HEK293 (cell line): ENCODE results near the gene FHAD1.

Experiments used
- ZNF211 ChIP-seq: fragments of 450-650 bp; formaldehyde crosslinking; IDR thresholded peaks from 2 replicates; pipeline ENCODE4 v1.5.1; 2016; ENCODE audit warnings: low read depth, missing biosample characterization, missing genetic modification characterization
- ZNF350 ChIP-seq: fragments of 450-650 bp; formaldehyde crosslinking; IDR thresholded peaks from 2 replicates; pipeline ENCODE4 v1.5.0; 2017; ENCODE audit warnings: missing biosample characterization, mild to moderate bottlenecking, missing genetic modification characterization
- TF ChIP-seq, protein P1 (sequence below): fragments of 450-650 bp; formaldehyde crosslinking; IDR thresholded peaks from 2 replicates; pipeline ENCODE4 v1.5.1; 2016; ENCODE audit warnings: missing biosample characterization, missing genetic modification characterization
- TF ChIP-seq, protein P2 (sequence below): fragments of 450-650 bp; formaldehyde crosslinking; IDR thresholded peaks from 2 replicates; pipeline ENCODE4 v1.5.1; 2016; ENCODE audit warnings: missing biosample characterization, missing genetic modification characterization
- TF ChIP-seq, protein P3 (sequence below): fragments of 450-650 bp; formaldehyde crosslinking; IDR thresholded peaks from 2 replicates; pipeline ENCODE4 v1.5.1; 2016; ENCODE audit warnings: missing biosample characterization, missing genetic modification characterization

DNA sequence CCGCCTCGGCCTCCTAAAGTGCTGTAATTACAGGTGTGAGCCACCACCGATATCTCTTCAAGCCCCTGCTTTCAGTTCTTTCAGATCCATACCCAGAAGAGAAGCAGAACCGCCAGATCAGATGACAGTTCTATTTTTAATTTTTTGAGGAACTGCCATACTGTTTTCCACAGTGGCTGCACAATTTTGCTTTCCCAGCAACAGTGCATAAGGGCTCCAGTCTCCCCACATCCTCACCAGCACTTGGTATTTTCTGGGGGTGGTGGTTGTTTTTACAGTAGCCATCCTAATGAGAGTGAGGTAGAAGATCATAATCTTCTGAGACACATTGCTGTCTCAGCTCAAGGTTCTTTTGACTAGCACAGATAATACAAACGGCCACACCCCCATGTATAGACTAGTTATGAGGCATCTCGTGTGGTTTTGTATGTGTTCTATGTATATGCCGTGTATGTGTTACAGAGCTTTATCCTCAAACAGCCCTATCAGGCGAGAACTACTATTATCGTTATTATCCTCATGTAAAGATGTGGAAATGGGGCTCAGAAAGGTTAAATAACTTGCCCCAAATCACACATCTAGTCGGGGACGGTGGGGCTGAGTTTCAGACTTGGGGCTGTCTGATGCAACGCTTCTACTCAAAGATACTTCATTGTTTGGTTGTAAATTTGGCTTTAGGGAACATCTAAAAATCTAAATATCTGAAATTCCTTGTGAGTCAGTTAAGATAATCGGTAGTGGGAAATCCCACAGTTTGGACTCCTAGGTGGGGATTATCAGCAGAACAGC is 12.0 kb downstream of the FHAD1 start:
- TF ChIP-seq ZNF211 (tag by site-specific recombination) (no peak), ZNF350 (tag by site-specific recombination) (no peak)
- TF ChIP-seq, protein P1, sequence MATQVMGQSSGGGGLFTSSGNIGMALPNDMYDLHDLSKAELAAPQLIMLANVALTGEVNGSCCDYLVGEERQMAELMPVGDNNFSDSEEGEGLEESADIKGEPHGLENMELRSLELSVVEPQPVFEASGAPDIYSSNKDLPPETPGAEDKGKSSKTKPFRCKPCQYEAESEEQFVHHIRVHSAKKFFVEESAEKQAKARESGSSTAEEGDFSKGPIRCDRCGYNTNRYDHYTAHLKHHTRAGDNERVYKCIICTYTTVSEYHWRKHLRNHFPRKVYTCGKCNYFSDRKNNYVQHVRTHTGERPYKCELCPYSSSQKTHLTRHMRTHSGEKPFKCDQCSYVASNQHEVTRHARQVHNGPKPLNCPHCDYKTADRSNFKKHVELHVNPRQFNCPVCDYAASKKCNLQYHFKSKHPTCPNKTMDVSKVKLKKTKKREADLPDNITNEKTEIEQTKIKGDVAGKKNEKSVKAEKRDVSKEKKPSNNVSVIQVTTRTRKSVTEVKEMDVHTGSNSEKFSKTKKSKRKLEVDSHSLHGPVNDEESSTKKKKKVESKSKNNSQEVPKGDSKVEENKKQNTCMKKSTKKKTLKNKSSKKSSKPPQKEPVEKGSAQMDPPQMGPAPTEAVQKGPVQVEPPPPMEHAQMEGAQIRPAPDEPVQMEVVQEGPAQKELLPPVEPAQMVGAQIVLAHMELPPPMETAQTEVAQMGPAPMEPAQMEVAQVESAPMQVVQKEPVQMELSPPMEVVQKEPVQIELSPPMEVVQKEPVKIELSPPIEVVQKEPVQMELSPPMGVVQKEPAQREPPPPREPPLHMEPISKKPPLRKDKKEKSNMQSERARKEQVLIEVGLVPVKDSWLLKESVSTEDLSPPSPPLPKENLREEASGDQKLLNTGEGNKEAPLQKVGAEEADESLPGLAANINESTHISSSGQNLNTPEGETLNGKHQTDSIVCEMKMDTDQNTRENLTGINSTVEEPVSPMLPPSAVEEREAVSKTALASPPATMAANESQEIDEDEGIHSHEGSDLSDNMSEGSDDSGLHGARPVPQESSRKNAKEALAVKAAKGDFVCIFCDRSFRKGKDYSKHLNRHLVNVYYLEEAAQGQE (tag by site-specific recombination), result no peak
- TF ChIP-seq, protein P2, sequence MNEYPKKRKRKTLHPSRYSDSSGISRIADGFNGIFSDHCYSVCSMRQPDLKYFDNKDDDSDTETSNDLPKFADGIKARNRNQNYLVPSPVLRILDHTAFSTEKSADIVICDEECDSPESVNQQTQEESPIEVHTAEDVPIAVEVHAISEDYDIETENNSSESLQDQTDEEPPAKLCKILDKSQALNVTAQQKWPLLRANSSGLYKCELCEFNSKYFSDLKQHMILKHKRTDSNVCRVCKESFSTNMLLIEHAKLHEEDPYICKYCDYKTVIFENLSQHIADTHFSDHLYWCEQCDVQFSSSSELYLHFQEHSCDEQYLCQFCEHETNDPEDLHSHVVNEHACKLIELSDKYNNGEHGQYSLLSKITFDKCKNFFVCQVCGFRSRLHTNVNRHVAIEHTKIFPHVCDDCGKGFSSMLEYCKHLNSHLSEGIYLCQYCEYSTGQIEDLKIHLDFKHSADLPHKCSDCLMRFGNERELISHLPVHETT, result no peak
- TF ChIP-seq, protein P3, sequence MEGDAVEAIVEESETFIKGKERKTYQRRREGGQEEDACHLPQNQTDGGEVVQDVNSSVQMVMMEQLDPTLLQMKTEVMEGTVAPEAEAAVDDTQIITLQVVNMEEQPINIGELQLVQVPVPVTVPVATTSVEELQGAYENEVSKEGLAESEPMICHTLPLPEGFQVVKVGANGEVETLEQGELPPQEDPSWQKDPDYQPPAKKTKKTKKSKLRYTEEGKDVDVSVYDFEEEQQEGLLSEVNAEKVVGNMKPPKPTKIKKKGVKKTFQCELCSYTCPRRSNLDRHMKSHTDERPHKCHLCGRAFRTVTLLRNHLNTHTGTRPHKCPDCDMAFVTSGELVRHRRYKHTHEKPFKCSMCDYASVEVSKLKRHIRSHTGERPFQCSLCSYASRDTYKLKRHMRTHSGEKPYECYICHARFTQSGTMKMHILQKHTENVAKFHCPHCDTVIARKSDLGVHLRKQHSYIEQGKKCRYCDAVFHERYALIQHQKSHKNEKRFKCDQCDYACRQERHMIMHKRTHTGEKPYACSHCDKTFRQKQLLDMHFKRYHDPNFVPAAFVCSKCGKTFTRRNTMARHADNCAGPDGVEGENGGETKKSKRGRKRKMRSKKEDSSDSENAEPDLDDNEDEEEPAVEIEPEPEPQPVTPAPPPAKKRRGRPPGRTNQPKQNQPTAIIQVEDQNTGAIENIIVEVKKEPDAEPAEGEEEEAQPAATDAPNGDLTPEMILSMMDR (tag by site-specific recombination), result no peak
